GM18517 (cell line): ENCODE results near the gene ESCO1.
"Not testable (repeated sequence)": the region's sequence is repeated elsewhere in the genome, so short reads cannot be mapped to it uniquely, and the experiment has no call there.

Source experiments
- ATAC-seq: cut with Tn5 transposase; IDR thresholded peaks from one replicate; pipeline ENCODE4 v1.9.1; 2021; ENCODE audit warnings: mild to moderate bottlenecking, moderate library complexity; ENCODE audit not compliant: unreplicated experiment

ESCO1 gene

DNA sequence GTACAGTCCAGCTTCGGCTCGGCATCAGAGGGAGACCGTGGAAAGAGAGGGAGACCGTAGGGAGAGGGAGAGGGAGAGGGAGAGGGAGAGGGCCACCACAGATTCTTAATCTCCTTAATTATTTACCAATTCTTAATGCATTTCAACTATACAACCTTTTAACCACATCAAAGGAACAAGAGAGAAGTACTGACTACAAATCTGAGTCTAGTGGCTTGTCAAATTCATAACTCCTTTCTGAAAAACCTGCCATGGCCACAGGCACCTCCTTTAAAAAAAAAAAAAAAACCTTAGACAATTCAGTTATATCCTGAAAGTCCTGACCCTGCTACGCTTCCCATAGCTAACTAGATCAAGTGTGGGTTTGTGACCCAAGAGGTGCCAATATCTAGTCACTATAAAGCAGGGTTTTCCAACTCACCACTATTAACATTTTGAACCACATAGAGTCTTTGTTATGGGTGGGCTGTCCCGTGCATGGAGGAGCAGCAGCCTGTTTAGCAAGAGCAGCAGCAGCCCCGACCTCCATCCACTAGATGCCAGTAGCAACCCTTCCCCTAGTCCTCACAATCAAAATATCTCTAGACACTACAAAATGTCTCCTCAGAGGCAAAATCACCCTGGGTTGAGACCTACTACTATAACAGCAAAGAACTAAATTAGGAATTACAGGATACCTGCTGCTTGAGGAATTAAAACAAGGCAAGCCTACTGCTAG lies 6.8 kb downstream of the ESCO1 start:
- no peak for ATAC-seq

DNA sequence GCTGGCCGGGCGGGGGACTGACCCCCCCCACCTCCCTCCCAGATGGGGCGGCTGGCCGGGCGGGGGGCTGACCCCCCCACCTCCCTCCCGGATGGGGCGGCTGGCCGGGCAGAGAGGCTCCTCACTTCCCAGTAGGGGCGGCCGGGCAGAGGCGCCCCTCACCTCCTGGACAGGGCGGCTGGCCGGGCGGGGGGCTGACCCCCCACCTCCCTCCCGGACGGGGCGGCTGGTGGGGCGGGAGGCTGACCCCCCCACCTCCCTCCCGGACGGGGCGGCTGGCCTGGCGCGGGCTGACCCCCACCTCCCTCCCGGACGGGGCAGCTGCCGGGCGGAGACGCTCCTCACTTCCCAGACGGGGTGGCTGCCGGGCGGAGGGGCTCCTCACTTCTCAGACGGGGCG lies 8.1 kb downstream of the ESCO1 start:
- ATAC-seq, result not testable (repeated sequence)

DNA sequence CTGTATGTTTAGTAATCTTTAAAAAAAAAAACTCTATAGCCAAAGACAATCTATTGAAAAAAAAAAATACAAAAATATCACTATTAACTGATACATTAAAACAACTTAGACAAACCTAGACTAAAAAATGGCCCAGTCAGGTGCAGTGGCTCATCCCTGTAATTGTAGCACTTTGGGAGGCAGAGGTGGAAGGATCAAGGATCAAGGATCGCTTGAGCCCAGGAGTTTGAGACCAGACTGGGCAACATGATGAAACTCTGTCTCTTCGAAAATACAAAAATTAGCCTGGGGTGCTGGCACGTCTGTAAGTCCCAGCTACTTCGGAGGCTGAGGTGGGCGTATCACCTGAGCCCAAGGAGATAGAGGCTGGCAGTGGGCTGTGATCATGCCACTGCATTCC lies 16.1 kb downstream of the ESCO1 start:
- no peak for ATAC-seq

- ATAC-seq, result no peak
Measured at GRCh38 chr18:21575656-21576055, 24.8 kb downstream of the ESCO1 start.

DNA sequence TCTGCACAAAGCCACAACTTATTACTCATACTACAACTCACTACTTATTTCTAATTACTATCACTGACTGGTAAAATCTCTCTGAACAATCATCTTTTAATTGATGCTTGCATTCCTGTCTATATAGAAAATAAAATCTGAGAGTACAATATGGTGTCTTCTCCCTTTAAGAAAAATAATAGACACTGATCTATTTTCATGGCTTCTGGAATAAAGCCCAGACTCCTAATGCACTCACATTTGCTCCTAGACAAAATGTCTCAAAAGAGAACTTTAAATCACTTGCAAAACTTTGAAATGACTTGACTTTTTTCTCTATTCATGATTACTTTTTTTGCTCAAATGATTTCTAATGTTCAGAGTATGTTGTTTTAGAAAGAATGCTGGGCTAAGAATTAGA lies 28.7 kb downstream of the ESCO1 start:
- no peak for ATAC-seq

DNA sequence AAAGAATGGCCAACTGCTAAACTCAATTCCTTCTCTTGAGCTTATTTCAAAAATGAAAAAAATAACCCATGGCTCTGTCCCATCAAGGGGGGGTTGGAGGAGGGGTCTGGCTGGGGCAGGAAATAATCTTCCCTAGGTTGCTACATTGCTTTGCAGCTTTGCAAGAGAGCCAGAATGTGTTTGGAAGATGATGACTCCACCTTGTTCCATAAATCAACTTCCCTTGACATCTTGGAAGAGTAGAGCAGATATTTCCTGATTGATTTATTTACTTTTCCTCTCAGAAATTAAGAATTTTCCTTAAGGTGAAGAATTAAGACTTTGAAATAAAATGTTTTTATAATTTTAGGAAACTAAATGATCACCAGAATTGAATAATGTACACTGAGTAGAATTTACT lies 41.3 kb downstream of the ESCO1 start:
- no peak for ATAC-seq

- no peak for ATAC-seq
Measured at GRCh38 chr18:21557607-21558253, 42.8 kb downstream of the ESCO1 start.

- ATAC-seq, result no peak
Measured at GRCh38 chr18:21550510-21550970, 50.0 kb downstream of the ESCO1 start.

- ATAC-seq, result no peak
Measured at GRCh38 chr18:21548647-21549046, 51.9 kb downstream of the ESCO1 start.

GRCh38 chr18:21546423-21546822 lies 54.1 kb downstream of the ESCO1 start:
- no peak for ATAC-seq

- ATAC-seq, result no peak
Measured at GRCh38 chr18:21538230-21538629, 62.3 kb downstream of the ESCO1 start.

DNA sequence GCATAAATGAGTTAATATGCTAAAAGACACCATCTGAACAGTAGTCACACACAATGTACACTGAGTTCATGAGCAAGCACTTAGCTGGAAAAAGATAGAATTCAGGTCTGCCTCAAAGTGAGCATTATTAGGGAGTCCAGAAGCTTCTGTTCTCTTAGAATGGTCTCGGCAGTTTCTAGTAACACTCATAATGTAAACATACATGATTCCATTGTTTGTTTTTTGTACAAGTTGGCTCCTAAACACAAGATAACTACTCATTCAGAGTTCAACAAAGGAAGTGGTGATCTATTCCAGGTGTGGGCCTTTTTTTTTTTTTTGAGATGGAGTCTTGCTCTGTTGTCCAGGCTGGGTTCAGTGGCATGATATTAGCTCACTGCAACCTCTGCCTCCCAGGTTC lies 66.2 kb downstream of the ESCO1 start:
- ATAC-seq, result no peak

- no peak for ATAC-seq
Measured at GRCh38 chr18:21526463-21526862, 74.0 kb downstream of the ESCO1 start.

- ATAC-seq, result no peak
Measured at GRCh38 chr18:21525916-21526315, 74.6 kb downstream of the ESCO1 start.

DNA sequence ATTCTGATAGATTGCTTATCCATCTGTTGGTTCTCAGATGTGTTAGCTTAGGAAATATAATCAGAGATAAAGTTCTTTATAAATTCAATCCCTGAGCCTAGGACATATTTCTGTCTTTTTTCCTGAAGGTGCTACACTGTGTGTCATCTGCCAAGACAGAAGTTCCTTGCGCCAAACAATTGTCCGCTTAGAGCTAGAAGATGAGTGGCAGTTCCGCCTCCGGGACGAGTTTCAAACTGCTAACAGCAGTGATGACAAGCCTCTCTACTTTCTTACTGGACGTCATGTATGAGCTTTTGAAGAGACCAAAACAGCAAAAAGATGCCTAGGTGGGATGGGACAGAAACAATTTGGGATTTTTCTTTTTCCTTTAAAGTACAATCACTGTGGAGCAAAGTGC lies 78.0 kb downstream of the ESCO1 start:
- ATAC-seq, result no peak

DNA sequence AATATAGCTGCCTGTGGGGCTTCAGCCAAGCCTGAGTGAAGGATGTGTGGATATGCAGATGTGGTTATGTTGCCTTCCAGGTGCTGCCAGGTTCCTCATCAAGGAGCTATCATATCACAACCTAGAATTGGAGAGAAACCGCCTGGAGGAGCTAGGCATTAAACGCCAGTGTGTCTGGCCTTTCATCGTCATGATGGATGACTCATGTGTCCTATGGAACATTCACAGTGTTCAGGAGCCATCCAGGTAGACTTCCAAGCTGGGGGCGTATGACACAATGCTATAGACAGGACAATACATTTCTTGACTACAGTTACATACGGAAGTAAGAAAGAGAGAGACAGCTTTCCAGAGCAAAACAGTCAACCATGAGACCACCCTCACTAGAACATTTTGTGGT lies 86.8 kb downstream of the ESCO1 start:
- no peak for ATAC-seq

DNA sequence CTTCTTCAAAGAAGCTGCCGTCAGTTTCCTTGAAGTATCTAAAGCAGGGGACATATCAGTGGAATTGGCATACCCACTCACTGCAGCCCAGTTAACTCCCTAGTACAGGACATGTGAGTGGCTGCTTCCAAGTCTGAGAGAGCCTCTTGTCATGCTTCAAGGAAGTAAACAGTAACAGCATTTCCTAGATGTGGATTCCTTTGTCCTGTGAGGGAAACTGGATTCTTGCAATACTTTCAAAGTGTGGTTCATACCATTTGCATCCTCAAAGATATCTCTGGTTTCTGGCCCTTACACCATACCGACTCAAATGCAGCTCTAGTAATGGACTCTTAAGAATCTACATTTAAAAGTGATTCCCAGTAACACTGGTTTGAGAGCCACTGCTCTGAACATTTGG lies 87.2 kb downstream of the ESCO1 start:
- ATAC-seq, result no peak

DNA sequence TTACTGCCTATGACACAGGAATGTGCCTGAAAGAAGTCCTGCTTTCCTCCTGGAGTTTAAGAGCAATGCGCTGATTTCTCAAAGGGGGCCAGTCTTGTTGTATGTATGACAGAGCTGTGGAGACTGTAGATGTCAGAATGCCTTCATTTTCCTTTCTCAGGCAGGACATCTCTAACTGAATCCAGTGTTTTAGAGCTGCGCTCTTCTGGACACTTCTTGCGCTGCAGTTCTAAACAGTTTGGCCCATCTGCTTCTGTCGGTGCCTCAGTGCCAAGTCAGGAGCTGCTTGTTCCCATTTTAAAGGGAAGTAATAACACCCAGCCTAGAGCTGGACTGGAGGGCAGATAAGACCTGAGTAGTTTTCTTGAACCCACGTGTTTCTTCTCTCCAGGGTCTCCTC lies 91.4 kb downstream of the ESCO1 start:
- ATAC-seq, result no peak

DNA sequence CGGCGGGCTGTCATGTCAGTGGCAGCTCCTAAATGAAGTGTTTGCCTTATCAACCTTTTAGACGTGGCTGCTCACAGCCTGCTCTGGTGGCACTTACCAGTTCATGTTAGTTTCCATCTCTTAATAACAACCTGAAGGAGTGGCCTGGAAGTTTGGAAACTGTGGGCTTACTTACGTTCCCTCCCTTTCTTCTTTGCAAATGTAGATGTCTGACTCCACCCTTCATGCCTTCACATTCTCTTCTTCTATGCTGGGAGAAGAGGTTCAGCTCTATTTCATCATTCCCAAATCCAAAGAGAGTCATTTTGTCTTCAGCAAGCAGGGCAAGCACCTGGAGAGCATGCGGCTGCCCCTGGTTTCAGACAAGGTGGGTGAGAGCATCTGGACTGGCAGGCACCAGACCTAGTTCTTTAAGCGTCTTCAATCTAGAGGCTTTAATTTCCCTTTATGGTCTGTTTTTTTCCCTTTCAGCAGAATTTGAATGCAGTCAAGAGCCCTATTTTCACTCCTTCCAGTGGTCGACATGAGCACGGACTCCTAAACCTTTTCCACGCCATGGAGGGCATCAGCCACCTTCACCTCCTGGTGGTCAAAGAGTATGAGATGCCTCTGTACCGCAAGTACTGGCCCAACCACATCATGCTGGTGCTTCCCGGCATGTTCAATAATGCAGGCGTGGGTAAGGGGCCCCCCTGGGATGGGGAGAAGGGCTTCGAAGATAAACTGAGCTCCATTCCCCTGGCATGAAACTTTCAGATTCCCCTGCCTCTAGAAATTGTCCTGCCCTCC lies 92.4 kb downstream of the ESCO1 start:
- ATAC-seq, result no peak

DNA sequence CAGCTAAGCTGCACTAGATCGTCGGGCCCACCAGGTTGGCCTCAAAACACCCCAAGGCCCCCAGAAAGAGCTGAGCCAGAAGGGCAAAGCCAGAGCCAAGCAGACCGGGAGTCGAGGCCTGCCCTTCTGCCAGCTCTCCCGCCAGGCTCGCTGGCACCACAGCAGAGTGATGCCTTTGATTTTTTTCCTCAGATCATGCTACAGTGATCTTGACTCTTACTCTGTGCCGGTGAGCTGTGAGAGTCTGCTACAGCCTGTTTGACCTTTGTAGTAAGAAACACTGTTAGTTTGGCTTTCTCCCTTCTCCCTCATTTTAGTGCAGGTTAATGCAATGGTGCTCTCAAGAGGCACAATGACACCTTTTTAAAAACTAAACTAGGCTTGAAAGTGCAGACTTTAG lies 97.8 kb downstream of the ESCO1 start:
- no peak for ATAC-seq

DNA sequence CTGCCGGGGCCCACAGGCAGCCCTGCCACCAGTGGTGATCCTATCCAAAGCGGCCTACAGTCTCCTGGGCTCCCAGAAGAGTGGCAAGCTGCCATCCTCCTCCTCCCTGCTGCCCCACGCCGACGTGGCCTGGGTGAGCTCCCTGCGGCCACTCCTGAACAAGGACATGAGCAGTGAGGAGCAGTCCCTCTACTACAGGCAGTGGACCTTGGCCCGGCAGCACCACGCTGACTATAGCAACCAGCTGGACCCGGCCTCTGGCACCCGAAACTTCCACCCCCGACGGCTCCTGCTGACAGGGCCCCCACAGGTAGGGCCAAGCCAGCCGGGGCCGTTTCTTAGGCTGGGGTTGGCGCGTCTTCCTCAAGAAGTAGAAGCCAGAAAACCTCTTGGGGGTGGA lies 100.5 kb downstream of the ESCO1 start:
- no peak for ATAC-seq

GRCh38 chr18:21496277-21496835 lies 104.1 kb downstream of the ESCO1 start:
- no peak for ATAC-seq
